HG03103 (cell line): ENCODE results near the gene ZNF333.
A peak's percentile ranks its signal among the peaks of the same experiment; 100 is the strongest.

Source experiments
- ATAC-seq: cut with Tn5 transposase; IDR thresholded peaks from one replicate; pipeline ENCODE4 v1.9.1; 2021; ENCODE audit warnings: low read depth; ENCODE audit not compliant: unreplicated experiment

ZNF333 gene

GRCh38 chr19:14689598-14690503, at the start of gene ZNF333:
Gene ZNF333, plus strand, starts transcription at chr19:14690048. Its CDS starts 3,444 bp downstream, at chr19:14693492.
- peak; percentile 78 for ATAC-seq

GRCh38 chr19:14648506-14648905, 41.3 kb upstream of the ZNF333 start:
- ATAC-seq: no peak

- ATAC-seq: no peak
These were observed 40.8 kb upstream of the ZNF333 start for GRCh38 chr19:14649020-14649419.

GRCh38 chr19:14650161-14650560, 39.7 kb upstream of the ZNF333 start:
- ATAC-seq: no peak

GRCh38 chr19:14654786-14655560, 34.9 kb upstream of the ZNF333 start:
- no peak for ATAC-seq

- no peak for ATAC-seq
These were observed 34.1 kb upstream of the ZNF333 start for GRCh38 chr19:14655726-14656125.

- no peak for ATAC-seq
These were observed 29.9 kb upstream of the ZNF333 start for GRCh38 chr19:14659874-14660489.

GRCh38 chr19:14661372-14661924, 28.4 kb upstream of the ZNF333 start:
- ATAC-seq: no peak

- no peak for ATAC-seq
These were observed 19.9 kb upstream of the ZNF333 start for GRCh38 chr19:14669940-14670339.

GRCh38 chr19:14670408-14670807, 19.4 kb upstream of the ZNF333 start:
- ATAC-seq: no peak

- ATAC-seq: no peak
These were observed 17.5 kb upstream of the ZNF333 start for GRCh38 chr19:14672188-14672872.

- no peak for ATAC-seq
These were observed 16.8 kb upstream of the ZNF333 start for GRCh38 chr19:14673088-14673487.

- no peak for ATAC-seq
These were observed 15.1 kb upstream of the ZNF333 start, which contains the start of gene ADGRE3 for GRCh38 chr19:14674764-14675163. Gene ADGRE3, minus strand, starts transcription at chr19:14674844. Its CDS starts 74 bp downstream, at chr19:14674770.

GRCh38 chr19:14676762-14677161, 13.1 kb upstream of the ZNF333 start:
- no peak for ATAC-seq

GRCh38 chr19:14677464-14677863, 12.4 kb upstream of the ZNF333 start:
- no peak for ATAC-seq

- no peak for ATAC-seq
These were observed 11.6 kb upstream of the ZNF333 start for GRCh38 chr19:14678199-14678598.

- ATAC-seq: no peak
These were observed 7.8 kb upstream of the ZNF333 start for GRCh38 chr19:14682084-14682483.

GRCh38 chr19:14683439-14683838, 6.4 kb upstream of the ZNF333 start:
- no peak for ATAC-seq

- ATAC-seq: no peak
These were observed 3.4 kb upstream of the ZNF333 start for GRCh38 chr19:14686411-14686810.

GRCh38 chr19:14694641-14695266, 4.9 kb downstream of the ZNF333 start:
- ATAC-seq: no peak
